H1 (cell line): ENCODE data around the gene CIZ1. TPM values are rescaled to one million over a fixed set of nuclear protein-coding genes. Genes with fewer than 3 reads are reported as not detected.

Experiments used
- CTCF ChIA-PET: fragments of 300-600 bp; sonication (Branson Sonifier 250); formaldehyde crosslinking; loops from one replicate; lab custom pipeline; 2021; ENCODE audit not compliant: partially characterized antibody; lab: Charles Lee
- POLR2A ChIA-PET: fragments of 300-600 bp; sonication (Branson Sonifier 250); formaldehyde crosslinking; loops from one replicate; lab custom pipeline; 2021; ENCODE audit warnings: inconsistent platforms; ENCODE audit not compliant: partially characterized antibody; lab: Charles Lee
- DNase-seq, 2 experiments: peaks; one replicate each; pipeline versions ENCODE4 v3.0.0 to v3.0.0-alpha.2; 2010 to 2022; ENCODE audit warnings: low spot score in 2 of 2, low read depth in 1 of 2, mixed read lengths in 1 of 2
- FAIRE-seq: peaks from 2 replicates; lab custom pipeline; 2011; peaks lifted over from hg19 to GRCh38; lab: Jason Lieb, UNC
- H2AFZ ChIP-seq: 2 replicates; pipeline ENCODE4 v1.8.1; 2012; ENCODE audit warnings: low read length, inconsistent platforms
- H2AK5ac ChIP-seq: 2 replicates; pipeline ENCODE4 v1.6.1; 2013; ENCODE audit warnings: low read depth, low read length
- H2BK120ac ChIP-seq: replicated peaks from 2 replicates; pipeline ENCODE3; 2013; ENCODE audit warnings: low read depth, low read length, inconsistent platforms
- H2BK12ac ChIP-seq: 2 replicates; pipeline ENCODE4 v1.6.1; 2013; ENCODE audit warnings: low read depth, low read length
- H2BK15ac ChIP-seq: 2 replicates; pipeline ENCODE4 v1.6.1; 2013; ENCODE audit warnings: low read length
- H2BK20ac ChIP-seq: 2 replicates; pipeline ENCODE4 v1.6.1; 2013; ENCODE audit warnings: low read length
- H2BK5ac ChIP-seq: 2 replicates; pipeline ENCODE4 v1.6.1; 2013; ENCODE audit warnings: low read depth, low read length
- H3K14ac ChIP-seq: 2 replicates; pipeline ENCODE4 v1.6.1; 2013; ENCODE audit warnings: inconsistent platforms; ENCODE audit not compliant: insufficient read length
- H3K18ac ChIP-seq: 2 replicates; pipeline ENCODE4 v1.6.1; 2013; ENCODE audit warnings: low read length; ENCODE audit errors: extremely low read depth
- H3K23ac ChIP-seq: 2 replicates; pipeline ENCODE4 v1.6.1; 2013; ENCODE audit warnings: inconsistent platforms; ENCODE audit not compliant: insufficient read length
- H3K23me2 ChIP-seq: 2 replicates; pipeline ENCODE4 v1.6.1; 2013; ENCODE audit warnings: low read depth, low read length
- H3K27ac ChIP-seq: 2 replicates; pipeline ENCODE4 v1.6.1; 2011; ENCODE audit warnings: low read depth, low read length, inconsistent platforms
- H3K27me3 ChIP-seq, 4 experiments: replicated peaks in 1 of 4; 1 replicate in 1 of 4; 2 replicates in 3 of 4; pipeline versions ENCODE4 v1.6.1 to v1.8.1; 2011 to 2013; ENCODE audit warnings: low read length in 3 of 4, mild to moderate bottlenecking in 3 of 4, inconsistent platforms in 2 of 4, mixed read lengths in 2 of 4, moderate library complexity in 1 of 4; ENCODE audit not compliant: control insufficient read depth in 3 of 4, insufficient read depth in 3 of 4; ENCODE audit errors: extremely low read depth in 1 of 4
- H3K36me3 ChIP-seq, 4 experiments: 2 replicates each; pipeline versions ENCODE4 v1.6.1 to v1.8.1; 2011 to 2013; ENCODE audit warnings: mild to moderate bottlenecking in 4 of 4, low read length in 3 of 4, moderate library complexity in 2 of 4, control low read depth in 1 of 4, inconsistent platforms in 1 of 4; ENCODE audit not compliant: insufficient read depth in 4 of 4, control insufficient read depth in 2 of 4
- H3K4ac ChIP-seq: replicated peaks from 2 replicates; pipeline ENCODE3; 2013; ENCODE audit warnings: low read length, low read depth, mixed read lengths, inconsistent platforms; ENCODE audit not compliant: insufficient read length
- H3K4me1 ChIP-seq, 4 experiments: replicated peaks in 1 of 4; 1 replicate in 1 of 4; 2 replicates in 3 of 4; pipeline versions ENCODE4 v1.6.1 to v1.8.1; 2011 to 2013; ENCODE audit warnings: low read length in 3 of 4, inconsistent platforms in 2 of 4, mixed read lengths in 1 of 4; ENCODE audit not compliant: insufficient read depth in 4 of 4, control insufficient read depth in 3 of 4
- H3K4me2 ChIP-seq, 2 experiments: 2 replicates each; pipeline versions ENCODE4 v1.6.1 to v1.8.1; 2011 to 2013; ENCODE audit warnings: low read depth in 2 of 2, low read length in 2 of 2, control low read depth in 1 of 2, inconsistent platforms in 1 of 2, mild to moderate bottlenecking in 1 of 2; ENCODE audit not compliant: insufficient read depth in 1 of 2
- H3K4me3 ChIP-seq, 4 experiments: fragments of 200-600, 300-600 bp in 1 of 4; sonication (generic), shearing (Covaris generic), sonication (Bioruptor Twin) in 1 of 4; 2 replicates each; pipeline versions ENCODE4 v1.5.1 to v1.8.1; 2011 to 2016; ENCODE audit warnings: low read length in 4 of 4, low read depth in 3 of 4, control low read depth in 2 of 4, inconsistent platforms in 2 of 4, mild to moderate bottlenecking in 2 of 4, mixed read lengths in 1 of 4, moderate library complexity in 1 of 4; ENCODE audit not compliant: insufficient read depth in 2 of 4; ENCODE audit errors: extremely low read depth in 1 of 4
- H3K56ac ChIP-seq: replicated peaks from 2 replicates; pipeline ENCODE3; 2013; ENCODE audit warnings: low read depth, mild to moderate bottlenecking, mixed read lengths, low read length, inconsistent platforms; ENCODE audit not compliant: insufficient read length
- H3K79me1 ChIP-seq: 2 replicates; pipeline ENCODE4 v1.6.1; 2013; ENCODE audit warnings: low read depth, low read length, control low read depth
- H3K79me2 ChIP-seq, 2 experiments: 2 replicates each; pipeline versions ENCODE4 v1.6.1 to v1.8.1; 2012 to 2013; ENCODE audit warnings: low read length in 2 of 2, mild to moderate bottlenecking in 2 of 2, inconsistent platforms in 1 of 2; ENCODE audit not compliant: insufficient read depth in 2 of 2, control insufficient read depth in 1 of 2
- H3K9ac ChIP-seq, 4 experiments: replicated peaks in 1 of 4; 1 replicate in 1 of 4; 2 replicates in 3 of 4; pipeline versions ENCODE4 v1.6.1 to v1.8.1; 2011 to 2013; ENCODE audit warnings: low read depth in 3 of 4, low read length in 3 of 4, control low read depth in 2 of 4, mild to moderate bottlenecking in 2 of 4, moderate library complexity in 2 of 4, inconsistent platforms in 1 of 4; ENCODE audit errors: extremely low read depth in 1 of 4
- H3K9me3 ChIP-seq, 2 experiments: 2 replicates each; pipeline versions ENCODE4 v1.6.1 to v1.8.1; 2012 to 2013; ENCODE audit warnings: mild to moderate bottlenecking in 2 of 2, moderate library complexity in 2 of 2, control low read depth in 1 of 2, inconsistent platforms in 1 of 2, low read depth in 1 of 2, low read length in 1 of 2, mixed read lengths in 1 of 2; ENCODE audit not compliant: insufficient read depth in 2 of 2
- H4K20me1 ChIP-seq, 2 experiments: replicated peaks in 1 of 2; 2 replicates each; pipeline versions ENCODE3 to v1.8.1; 2011 to 2013; ENCODE audit warnings: inconsistent platforms in 2 of 2, low read length in 2 of 2, mild to moderate bottlenecking in 1 of 2; ENCODE audit not compliant: insufficient read depth in 2 of 2, control insufficient read depth in 1 of 2
- H4K5ac ChIP-seq: 2 replicates; pipeline ENCODE4 v1.6.1; 2013; ENCODE audit warnings: low read length, low read depth, mixed read lengths, inconsistent platforms; ENCODE audit not compliant: insufficient read length
- H4K8ac ChIP-seq: 2 replicates; pipeline ENCODE4 v1.8.0; 2013; ENCODE audit warnings: mild to moderate bottlenecking, moderate library complexity, low read length, inconsistent platforms; ENCODE audit not compliant: insufficient read depth; ENCODE audit errors: extremely low read depth
- H4K91ac ChIP-seq: replicated peaks from 2 replicates; pipeline ENCODE3; 2013; ENCODE audit warnings: low read length, mixed read lengths, inconsistent platforms; ENCODE audit not compliant: insufficient read length
- EGR1 ChIP-seq: IDR thresholded peaks from 2 replicates; pipeline ENCODE4 v1.6.1; 2011; ENCODE audit warnings: low read depth, low read length, borderline replicate concordance
- EZH2 ChIP-seq: fragments of 200-600 bp; sonication (generic); IDR thresholded peaks from 2 replicates; pipeline ENCODE4 v1.7.1; 2012; ENCODE audit warnings: low read depth, mild to moderate bottlenecking, moderate library complexity, low read length, inconsistent platforms; ENCODE audit not compliant: severe bottlenecking
- GABPA ChIP-seq: IDR thresholded peaks from 2 replicates; pipeline ENCODE4 v1.6.1; 2011; ENCODE audit warnings: mild to moderate bottlenecking, low read length, moderate library complexity, borderline replicate concordance; ENCODE audit not compliant: insufficient read depth
- KDM1A ChIP-seq: fragments of 200-600, 300-600 bp; sonication (generic); IDR thresholded peaks from 2 replicates; pipeline ENCODE4 v1.7.1; 2016; ENCODE audit warnings: mild to moderate bottlenecking, low read length, borderline replicate concordance
- SP2 ChIP-seq: IDR thresholded peaks from 2 replicates; pipeline ENCODE4 v1.6.1; 2012; ENCODE audit warnings: mild to moderate bottlenecking, low read length, inconsistent platforms
- TAF7 ChIP-seq: optimal IDR thresholded peaks from 2 replicates; pipeline ENCODE3; 2011; ENCODE audit warnings: low read depth, mild to moderate bottlenecking, inconsistent platforms, low read length, moderate library complexity, borderline replicate concordance
- WGBS, 2 experiments: shearing (Covaris generic) in 1 of 2; methylation state at CpG; one replicate each; pipeline versions ENCODE4 v1.1.6 to v1.1.7; 2013 to 2015; ENCODE audit warnings: low lambda C conversion rate in 2 of 2, mixed read lengths in 2 of 2, inconsistent platforms in 1 of 2, low coverage in 1 of 2, missing lambda C conversion rate in 1 of 2; ENCODE audit not compliant: insufficient replicate concordance in 2 of 2, insufficient coverage in 1 of 2, insufficient read length in 1 of 2; ENCODE audit errors: extremely low coverage in 1 of 2, missing lambda C conversion rate in 1 of 2; 5-methylcytosine and 5-hydroxymethylcytosine counted together
- polyA plus RNA-seq, 7 experiments: library from polyadenylated mRNA; depleted of rRNA in 3 of 7; stranded (reverse) in 5 of 7; unstranded in 2 of 7; fragments of >200 nt in 5 of 7; fragments of 200-250 nt in 2 of 7; gene quantifications; 1 replicate in 5 of 7; 2 replicates in 1 of 7; 4 replicates in 1 of 7; pipeline versions ENCODE4 v1.2.1 to v1.2.3, GENCODE V29; 2011 to 2013; ENCODE audit warnings: missing spikeins in 2 of 7, mixed read lengths in 2 of 7
- total RNA-seq: library from RNA; stranded (reverse); fragmentation: NEBNext Ultra II Directional; extraction: Animal tissue kit (Norgen Biotek cat#: 25700); gene quantifications from 2 replicates; pipeline ENCODE4 v1.2.1, GENCODE V29; 2021
- TF ChIP-seq, protein P1 (sequence below): IDR thresholded peaks from 2 replicates; pipeline ENCODE4 v1.6.1; 2011; ENCODE audit warnings: low read length, improper control_type of control experiment
- TF ChIP-seq, protein P2 (sequence below): IDR thresholded peaks from 2 replicates; pipeline ENCODE4 v1.6.1; 2012; ENCODE audit warnings: low read length, inconsistent platforms

Gene CIZ1
- total and polyA plus RNA-seq, 2 of the 8 experiments (the other 6 are each of a cell fraction or from before 2014, with no cell fraction given), result 66.0 to 107 TPM

DNA sequence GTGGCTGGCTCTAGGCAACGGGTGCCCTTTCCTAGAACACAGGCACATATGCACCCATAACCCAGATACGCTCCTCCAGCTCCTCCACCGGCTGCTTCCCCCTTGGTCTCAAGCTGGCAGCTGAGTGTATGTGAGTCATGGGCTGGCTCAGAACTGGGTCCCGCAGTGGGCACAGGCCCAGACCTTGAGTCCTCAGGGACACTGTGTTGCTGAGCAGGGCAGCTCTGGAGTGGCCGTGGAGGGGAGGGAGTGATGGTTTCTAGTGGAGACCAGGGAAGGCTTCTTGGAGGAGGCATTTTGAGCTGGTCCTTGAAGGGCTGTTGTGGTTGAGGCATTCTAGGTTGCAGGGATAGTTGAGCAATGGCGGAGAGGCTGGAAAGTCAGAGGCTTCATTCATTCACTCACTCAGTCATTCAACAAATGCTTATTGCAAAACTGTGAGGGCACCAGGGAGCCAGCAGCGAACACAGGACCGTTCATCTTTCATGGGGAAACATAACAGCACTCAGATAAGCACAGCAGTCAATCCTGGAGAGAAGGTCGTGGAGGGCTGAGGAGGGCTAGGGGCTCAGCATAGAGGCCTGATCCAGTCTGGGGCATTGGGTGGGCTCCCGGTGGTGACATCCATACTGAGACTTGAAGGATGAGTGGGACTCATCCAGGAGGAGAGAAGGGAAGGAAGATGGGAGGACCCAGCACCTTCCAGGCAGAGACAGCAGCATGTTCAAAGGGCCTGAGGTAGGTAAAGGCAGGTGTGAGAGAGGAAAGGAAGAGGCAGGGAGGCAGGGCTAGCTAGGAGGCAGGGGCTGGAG is 29.0 kb downstream of the CIZ1 start:
- Histone ChIP-seq H3K23ac (no peak overlapping the region), H2AFZ (no peak overlapping the region), H4K20me1 (peaks cover 0 to 4% of the 10 kb centered on the region in 2 experiments), H3K56ac (no peak overlapping the region), H4K91ac (no peak overlapping the region), H3K14ac (no peak overlapping the region), H2BK5ac (no peak overlapping the region), H2BK20ac (no peak overlapping the region), H2BK12ac (no peak overlapping the region), H3K9ac (no peak overlapping the region), H3K4me1 (peaks cover 0 to 11% (median 1%) of the 10 kb centered on the region in 4 experiments; a peak in 4 of 7 replicates), H3K27ac (no peak overlapping the region), H2BK120ac (no peak overlapping the region), H2BK15ac (no peak overlapping the region), H3K79me1 (0 out of 2 replicates have a peak, but pooled peaks cover 8% of the 10 kb centered on the region), H3K23me2 (peaks cover 5% of the 10 kb centered on the region; the same call in 1 of the 2 replicates), H3K27me3 (no peaks in the 10 kb centered on the region), H3K18ac (no peak overlapping the region), H4K8ac (peak overlapping the region; percentile 57; the same call in 1 of the 2 replicates), H3K4me2 (no peak overlapping the region), H3K36me3 (peaks cover 1 to 33% (median 12%) of the 10 kb centered on the region in 4 experiments; a peak in 7 of 8 replicates), H2AK5ac (no peak overlapping the region), H3K9me3 (no peaks in the 10 kb centered on the region), H3K4ac (no peak overlapping the region), H3K4me3 (no peak overlapping the region), H3K79me2 (peaks cover 0 to 4% of the 10 kb centered on the region in 2 experiments; a peak in 1 of 4 replicates), H4K5ac (no peak overlapping the region)
- ChIA-PET POLR2A (interaction anchor here (0.6 to 5.1 kb wide), 11 partner anchors 9 to 767 kb away, joined by 3 to 21 read pairs (median 3); partner anchors contain the start of gene PTGES2), CTCF (interaction anchor here (1.0 to 1.9 kb wide), 3 partner anchors 13 to 44 kb away, joined by 3 to 6 read pairs (median 4); no protein-coding TSS in a partner anchor)
- FAIRE-seq (no peak), DNase-seq (no peak)
- WGBS, 2 experiments, result 96% methylated on average over 10 of the region's 10 CpGs; no CpG with 5 or more reads in 1 of the 2 experiments
- TF ChIP-seq GABPA, result no peak
- no peak for TF ChIP-seq EZH2
- no peak for TF ChIP-seq EGR1
- TF ChIP-seq, protein P1, sequence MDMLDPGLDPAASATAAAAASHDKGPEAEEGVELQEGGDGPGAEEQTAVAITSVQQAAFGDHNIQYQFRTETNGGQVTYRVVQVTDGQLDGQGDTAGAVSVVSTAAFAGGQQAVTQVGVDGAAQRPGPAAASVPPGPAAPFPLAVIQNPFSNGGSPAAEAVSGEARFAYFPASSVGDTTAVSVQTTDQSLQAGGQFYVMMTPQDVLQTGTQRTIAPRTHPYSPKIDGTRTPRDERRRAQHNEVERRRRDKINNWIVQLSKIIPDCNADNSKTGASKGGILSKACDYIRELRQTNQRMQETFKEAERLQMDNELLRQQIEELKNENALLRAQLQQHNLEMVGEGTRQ, result no peak
- TF ChIP-seq SP2, result no peak
- TF ChIP-seq TAF7, result no peak
- TF ChIP-seq, protein P2, sequence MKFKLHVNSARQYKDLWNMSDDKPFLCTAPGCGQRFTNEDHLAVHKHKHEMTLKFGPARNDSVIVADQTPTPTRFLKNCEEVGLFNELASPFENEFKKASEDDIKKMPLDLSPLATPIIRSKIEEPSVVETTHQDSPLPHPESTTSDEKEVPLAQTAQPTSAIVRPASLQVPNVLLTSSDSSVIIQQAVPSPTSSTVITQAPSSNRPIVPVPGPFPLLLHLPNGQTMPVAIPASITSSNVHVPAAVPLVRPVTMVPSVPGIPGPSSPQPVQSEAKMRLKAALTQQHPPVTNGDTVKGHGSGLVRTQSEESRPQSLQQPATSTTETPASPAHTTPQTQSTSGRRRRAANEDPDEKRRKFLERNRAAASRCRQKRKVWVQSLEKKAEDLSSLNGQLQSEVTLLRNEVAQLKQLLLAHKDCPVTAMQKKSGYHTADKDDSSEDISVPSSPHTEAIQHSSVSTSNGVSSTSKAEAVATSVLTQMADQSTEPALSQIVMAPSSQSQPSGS, result no peak
- no peak for TF ChIP-seq KDM1A
